Nephron progenitor cell (in vitro differentiated cells): ENCODE measurements around the gene PTPRQ.

Experiments used
- DNase-seq: peaks from one replicate; pipeline ENCODE4 v3.0.0; 2021
- H3K27ac Mint-ChIP-seq: 2 replicates; pipeline ENCODE4 v1.8.0; 2021; ENCODE audit warnings: mild to moderate bottlenecking, moderate library complexity, mixed read lengths
- H3K27me3 Mint-ChIP-seq: 2 replicates; pipeline ENCODE4 v1.8.0; 2021; ENCODE audit warnings: mild to moderate bottlenecking, low read depth, mixed read lengths; ENCODE audit not compliant: poor library complexity
- H3K36me3 Mint-ChIP-seq: 2 replicates; pipeline ENCODE4 v1.8.0; 2021; ENCODE audit warnings: low read depth, mixed read lengths
- H3K4me1 Mint-ChIP-seq: 2 replicates; pipeline ENCODE4 v1.8.0; 2021; ENCODE audit warnings: mixed read lengths
- H3K4me3 Mint-ChIP-seq: 2 replicates; pipeline ENCODE4 v1.8.0; 2021; ENCODE audit warnings: mild to moderate bottlenecking, moderate library complexity, mixed read lengths
- H3K9me3 Mint-ChIP-seq: 2 replicates; pipeline ENCODE4 v1.8.0; 2021; ENCODE audit warnings: mild to moderate bottlenecking, moderate library complexity, mixed read lengths
- CTCF ChIP-seq: fragments of 200-600 bp; sonication (generic); IDR thresholded peaks from 2 replicates; pipeline ENCODE4 v1.5.0; 2021; ENCODE audit warnings: antibody characterized with exemption

The PTPRQ gene

GRCh38 chr12:80641936-80642335 is 197.9 kb downstream of the PTPRQ start:
- H3K9me3 Mint-ChIP-seq: no peaks in the 10 kb centered on the region
- H3K27me3 Mint-ChIP-seq: peaks cover 3% of the 10 kb centered on the region
- H3K4me1 Mint-ChIP-seq: peaks cover 1% of the 10 kb centered on the region
- H3K36me3 Mint-ChIP-seq: no peaks in the 10 kb centered on the region
- no peak overlapping the region for H3K4me3 Mint-ChIP-seq
- no peak for DNase-seq
- peak overlapping the region; percentile 0 for H3K27ac Mint-ChIP-seq
- TF ChIP-seq CTCF: no peak

- Mint-ChIP-seq H3K27me3 (peaks cover 3% of the 10 kb centered on the region), H3K4me1 (peaks cover 11% of the 10 kb centered on the region), H3K9me3 (no peaks in the 10 kb centered on the region), H3K27ac (no peak overlapping the region), H3K36me3 (no peaks in the 10 kb centered on the region), H3K4me3 (no peak overlapping the region)
- TF ChIP-seq CTCF: no peak
- DNase-seq: no peak
Measured at GRCh38 chr12:80643961-80644360, 199.9 kb downstream of the PTPRQ start.

- Mint-ChIP-seq H3K4me3 (no peak overlapping the region), H3K27ac (no peak overlapping the region), H3K9me3 (no peaks in the 10 kb centered on the region), H3K27me3 (no peaks in the 10 kb centered on the region), H3K4me1 (peaks cover 26% of the 10 kb centered on the region), H3K36me3 (no peaks in the 10 kb centered on the region)
- no peak for TF ChIP-seq CTCF
- DNase-seq: no peak
Measured at GRCh38 chr12:80648881-80649280, 204.8 kb downstream of the PTPRQ start.

- Mint-ChIP-seq H3K4me1 (peaks cover 5% of the 10 kb centered on the region), H3K27me3 (no peaks in the 10 kb centered on the region), H3K4me3 (no peak overlapping the region), H3K36me3 (no peaks in the 10 kb centered on the region), H3K9me3 (no peaks in the 10 kb centered on the region), H3K27ac (no peak overlapping the region)
- DNase-seq: no peak
- no peak for TF ChIP-seq CTCF
Measured at GRCh38 chr12:80655751-80656150, 211.7 kb downstream of the PTPRQ start.

- TF ChIP-seq CTCF: no peak
- H3K27me3 Mint-ChIP-seq: no peaks in the 10 kb centered on the region
- H3K4me3 Mint-ChIP-seq: no peak overlapping the region
- no peak for DNase-seq
- H3K4me1 Mint-ChIP-seq: no peaks in the 10 kb centered on the region
- no peaks in the 10 kb centered on the region for H3K9me3 Mint-ChIP-seq
- no peaks in the 10 kb centered on the region for H3K36me3 Mint-ChIP-seq
- no peak overlapping the region for H3K27ac Mint-ChIP-seq
Measured at GRCh38 chr12:80659512-80660063, 215.6 kb downstream of the PTPRQ start.

GRCh38 chr12:80662586-80662985 is 218.6 kb downstream of the PTPRQ start:
- no peaks in the 10 kb centered on the region for H3K4me1 Mint-ChIP-seq
- no peaks in the 10 kb centered on the region for H3K9me3 Mint-ChIP-seq
- no peaks in the 10 kb centered on the region for H3K27me3 Mint-ChIP-seq
- no peak for DNase-seq
- no peak overlapping the region for H3K27ac Mint-ChIP-seq
- no peak for TF ChIP-seq CTCF
- H3K36me3 Mint-ChIP-seq: no peaks in the 10 kb centered on the region
- H3K4me3 Mint-ChIP-seq: no peak overlapping the region
